GM21367 (cell line): ENCODE results near the gene BTG2.

Source experiments
- ATAC-seq: cut with Tn5 transposase; IDR thresholded peaks from one replicate; pipeline ENCODE4 v1.9.1; 2021; ENCODE audit not compliant: unreplicated experiment

BTG2 gene

GRCh38 chr1:203291201-203292096 lies 13.9 kb upstream of the BTG2 start:
- no peak for ATAC-seq

- ATAC-seq = no peak
Measured at GRCh38 chr1:203295796-203296195, 9.5 kb upstream of the BTG2 start.

- no peak for ATAC-seq
Measured at GRCh38 chr1:203296460-203297073, 8.8 kb upstream of the BTG2 start.

GRCh38 chr1:203299169-203299568 lies 6.2 kb upstream of the BTG2 start:
- no peak for ATAC-seq

GRCh38 chr1:203299719-203300429 lies 5.4 kb upstream of the BTG2 start:
- ATAC-seq = peak; percentile 31

- no peak for ATAC-seq
Measured at GRCh38 chr1:203300441-203301330, 4.6 kb upstream of the BTG2 start.

GRCh38 chr1:203301331-203301668 lies 4.0 kb upstream of the BTG2 start:
- ATAC-seq = no peak

GRCh38 chr1:203302456-203302855 lies 2.9 kb upstream of the BTG2 start:
- ATAC-seq = no peak

- no peak for ATAC-seq
Measured at GRCh38 chr1:203302894-203303293, 2.4 kb upstream of the BTG2 start.

GRCh38 chr1:203304391-203304918 lies 864 bp upstream of the BTG2 start:
- no peak for ATAC-seq

- ATAC-seq = peak; percentile 2
Measured at GRCh38 chr1:203305809-203306088, 430 bp downstream of the BTG2 start.

- ATAC-seq = no peak
Measured at GRCh38 chr1:203306089-203306964, 1.0 kb downstream of the BTG2 start.

- ATAC-seq = no peak
Measured at GRCh38 chr1:203306965-203307541, 1.7 kb downstream of the BTG2 start.

GRCh38 chr1:203307641-203308126 lies 2.4 kb downstream of the BTG2 start:
- no peak for ATAC-seq

GRCh38 chr1:203308328-203308922 lies 3.1 kb downstream of the BTG2 start:
- ATAC-seq = no peak

GRCh38 chr1:203308923-203309331 lies 3.6 kb downstream of the BTG2 start:
- no peak for ATAC-seq

GRCh38 chr1:203311368-203312301 lies 6.3 kb downstream of the BTG2 start:
- no peak for ATAC-seq
